NOMO-1 treated with DMSO at 0.1 percent for 48 hours (cell line): ENCODE data around the gene MAGT1.
"Not testable (repeated sequence)": the region's sequence is repeated elsewhere in the genome, so short reads cannot be mapped to it uniquely, and the experiment has no call there.

Experiments used
- DNase-seq: peaks from one replicate; lab custom pipeline; 2025; ENCODE audit not compliant: unreplicated experiment; lab: John Stamatoyannopoulos, UW

MAGT1 gene

DNA sequence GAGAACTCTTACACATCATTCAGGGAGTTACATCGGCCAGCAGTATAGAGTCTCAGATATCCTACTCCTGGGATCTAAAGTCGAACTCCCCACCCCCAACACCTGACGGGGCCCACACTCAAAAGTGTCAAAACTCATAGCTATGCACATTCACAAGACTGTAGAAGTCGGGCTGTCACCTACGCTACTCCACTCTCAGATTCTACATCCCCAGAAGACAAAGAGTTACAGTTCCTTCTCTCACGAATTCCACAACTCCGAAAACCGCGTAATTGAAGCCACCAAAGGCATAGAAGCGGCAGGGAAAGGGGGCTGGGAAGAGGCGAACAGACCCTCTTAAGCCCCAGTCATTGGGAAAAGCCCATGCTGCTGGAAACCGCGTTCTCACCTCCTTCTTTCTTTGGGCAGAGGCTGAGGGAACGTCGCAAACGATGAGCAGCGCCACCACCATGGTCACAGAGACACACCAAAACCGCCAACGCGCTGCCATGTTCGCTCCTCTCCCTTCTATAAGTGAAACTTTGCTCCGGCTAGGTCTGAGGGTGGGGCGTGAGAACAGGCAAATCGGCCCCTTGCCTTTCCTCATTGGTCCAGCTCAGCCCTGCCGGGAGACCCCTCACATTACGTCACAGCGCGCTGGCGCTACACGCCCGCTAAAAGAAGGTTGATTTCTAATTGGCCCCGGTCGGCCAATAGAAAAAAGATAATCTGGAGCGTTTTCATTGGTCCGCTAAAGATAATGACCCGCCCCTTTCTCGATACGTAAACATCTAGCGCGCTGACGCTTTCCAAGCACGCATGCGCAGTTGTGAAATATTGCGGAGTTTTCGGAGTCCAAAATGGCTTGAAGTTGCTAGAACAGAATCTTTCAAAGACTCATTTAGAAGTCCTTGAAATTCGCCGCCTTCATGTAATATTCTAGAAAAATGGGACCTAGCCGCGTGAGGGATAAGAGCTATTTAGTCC lies at the start of gene MAGT1:
Gene MAGT1, minus strand, starts transcription at position 515 of the 966 bp plus-strand sequence. Its CDS starts 25 bp downstream, at position 490.
- peak; percentile 94 for DNase-seq

- DNase-seq: not testable (repeated sequence)
Observed at GRCh38 chrX:77945031-77945430, 49.8 kb upstream of the MAGT1 start.

DNA sequence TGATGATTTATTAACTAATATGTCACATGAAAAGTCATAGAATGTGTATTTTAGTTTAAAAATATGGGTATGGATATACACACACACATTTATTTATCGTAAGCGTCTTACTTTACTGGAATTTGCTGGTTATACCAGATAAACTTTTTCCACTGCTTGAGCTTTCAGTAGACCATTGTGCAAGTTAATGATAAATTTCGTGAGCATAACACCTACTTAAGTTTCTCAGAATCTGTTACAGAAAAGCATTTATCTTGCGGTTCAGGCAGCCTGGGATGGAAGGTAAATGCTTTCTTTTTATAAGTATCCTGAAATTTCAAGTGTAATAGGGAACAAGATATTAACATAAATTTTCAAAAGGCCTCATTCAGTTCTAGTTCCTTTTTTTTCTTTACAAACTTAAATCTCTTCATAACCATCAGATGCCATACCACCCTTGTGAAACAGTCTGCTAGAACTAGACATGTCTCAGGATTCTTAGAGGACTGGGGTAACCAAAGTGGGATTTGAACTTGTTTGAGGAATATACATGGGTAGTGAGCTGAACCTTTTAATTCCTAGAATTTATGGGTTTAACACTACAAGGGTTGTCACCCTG lies 42.9 kb upstream of the MAGT1 start:
- DNase-seq: peak; percentile 16

- DNase-seq: no peak
Observed at GRCh38 chrX:77937291-77937690, 42.1 kb upstream of the MAGT1 start.

- no peak for DNase-seq
Observed at GRCh38 chrX:77936299-77936698, 41.1 kb upstream of the MAGT1 start.

GRCh38 chrX:77935886-77936285 lies 40.7 kb upstream of the MAGT1 start:
- no peak for DNase-seq

GRCh38 chrX:77930581-77930980 lies 35.3 kb upstream of the MAGT1 start:
- no peak for DNase-seq

GRCh38 chrX:77925764-77926163 lies 30.5 kb upstream of the MAGT1 start:
- no peak for DNase-seq

GRCh38 chrX:77924320-77924859 lies 29.2 kb upstream of the MAGT1 start:
- DNase-seq: no peak

GRCh38 chrX:77922787-77923186 lies 27.6 kb upstream of the MAGT1 start:
- DNase-seq: no peak

DNA sequence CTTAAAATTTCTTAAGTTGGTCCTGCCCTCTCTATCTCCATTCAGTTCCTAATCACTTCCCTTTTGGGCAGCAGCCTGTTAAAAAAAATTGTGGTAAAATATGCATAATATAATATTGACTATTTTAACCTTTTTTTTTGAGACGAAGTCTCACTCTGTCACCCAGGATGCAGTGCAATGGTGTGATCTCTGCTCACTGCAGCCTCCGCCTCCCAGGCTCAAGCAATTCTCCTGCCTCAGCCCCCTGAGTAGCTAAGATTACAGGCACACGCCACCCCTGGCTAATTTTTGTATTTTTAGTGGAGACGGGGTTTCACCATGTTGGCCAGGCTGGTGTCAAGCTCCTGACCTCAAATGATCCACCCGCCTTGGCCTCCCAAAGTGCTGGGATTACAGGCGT lies 24.1 kb upstream of the MAGT1 start:
- DNase-seq: not testable (repeated sequence)

DNA sequence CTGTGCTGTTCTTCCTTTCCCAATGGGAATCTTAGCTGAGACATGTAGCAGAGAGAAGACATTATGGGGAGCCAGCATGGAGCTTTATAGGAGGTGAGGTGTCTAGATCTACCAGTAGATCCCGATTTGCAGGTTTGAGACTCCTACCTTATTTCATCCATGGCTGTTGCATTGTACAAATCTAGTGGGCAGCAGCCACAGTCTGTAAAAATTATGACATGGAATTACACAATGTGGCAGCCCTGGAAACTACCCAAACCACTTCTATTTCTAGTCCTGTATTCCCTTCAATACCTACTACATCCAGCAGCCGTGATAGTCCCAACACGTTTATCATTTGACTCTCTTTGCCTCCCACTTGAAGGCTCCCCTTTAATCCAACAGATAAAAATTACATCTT lies 23.3 kb upstream of the MAGT1 start:
- peak; percentile 37 for DNase-seq

GRCh38 chrX:77917294-77917933 lies 22.2 kb upstream of the MAGT1 start:
- DNase-seq: no peak

DNA sequence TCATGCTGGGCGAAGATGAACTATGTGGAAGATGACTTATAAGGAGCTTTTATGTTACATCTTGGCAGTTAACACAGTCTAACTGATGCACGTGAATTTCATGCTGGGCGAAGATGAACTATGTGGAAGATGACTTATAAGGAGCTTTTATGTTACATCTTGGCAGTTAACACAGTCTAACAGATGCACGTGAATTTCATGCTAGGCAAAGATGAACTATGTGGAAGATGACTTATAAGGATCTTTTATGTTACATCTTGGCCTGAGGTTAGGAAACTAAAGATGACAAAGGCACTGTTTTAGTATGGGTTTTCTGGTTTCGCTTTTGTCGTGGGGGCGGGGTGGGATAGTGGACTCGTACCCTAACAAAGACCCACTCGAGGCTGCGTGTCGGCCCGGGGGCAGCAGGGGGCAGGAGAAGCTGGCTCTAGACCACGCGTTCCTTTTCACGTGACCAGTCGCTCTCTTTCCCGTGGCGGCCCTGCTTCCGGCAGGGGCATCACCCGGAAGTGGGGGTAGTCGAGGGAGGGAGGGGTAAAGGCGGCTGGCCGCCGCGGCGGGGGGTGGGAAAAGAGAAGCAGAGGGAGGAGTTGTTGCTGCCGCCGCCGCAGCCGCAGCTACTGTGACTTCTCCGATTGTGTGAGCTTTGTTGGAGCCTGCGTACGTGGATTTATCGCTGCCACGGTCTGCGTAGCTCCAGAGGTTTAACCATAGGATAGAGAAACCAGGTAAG lies 15.0 kb upstream of the MAGT1 start, which contains the start of gene ATP7A:
Gene ATP7A, plus strand, starts transcription at position 586 of the 733 bp plus-strand sequence. CDS start 60,949 bp downstream, outside the sequence.
- DNase-seq: peak; percentile 91

GRCh38 chrX:77901506-77901905 lies 6.3 kb upstream of the MAGT1 start:
- DNase-seq: no peak

GRCh38 chrX:77900688-77901087 lies 5.5 kb upstream of the MAGT1 start:
- DNase-seq: peak; percentile 16

DNA sequence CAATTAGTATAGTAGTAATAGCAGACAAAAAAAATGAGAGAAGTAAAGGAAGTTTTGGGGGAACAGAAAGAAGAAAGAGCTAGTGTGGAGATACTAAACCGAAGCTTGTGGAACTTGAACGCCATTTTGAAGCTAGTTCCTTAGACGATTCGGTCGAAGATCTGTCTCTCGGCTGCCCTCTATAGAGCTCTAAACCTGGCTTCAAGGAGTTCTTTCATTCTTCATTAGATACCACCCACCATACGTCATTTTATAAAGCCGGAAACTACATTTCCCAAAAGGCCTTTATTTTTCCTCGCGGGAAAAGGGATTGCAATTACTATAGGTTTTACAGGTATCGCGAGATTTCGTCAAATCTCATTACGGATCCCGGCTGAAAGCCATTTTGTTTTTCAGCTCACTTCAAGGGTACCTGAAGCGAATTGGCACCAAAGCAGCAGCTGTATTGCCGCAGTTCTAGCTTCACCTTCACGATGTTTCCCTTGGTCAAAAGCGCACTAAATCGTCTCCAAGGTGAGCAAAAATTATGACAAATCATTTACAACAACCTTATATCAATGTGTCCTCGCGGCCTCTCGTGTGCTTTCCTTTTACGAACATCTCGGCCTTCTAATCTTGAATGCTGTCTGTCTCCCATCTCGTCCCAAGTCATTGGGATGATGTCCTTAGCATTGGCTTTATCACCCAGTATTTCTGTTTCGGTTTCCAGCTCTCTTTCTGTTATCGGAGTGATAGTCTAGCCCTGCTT lies 4.0 kb upstream of the MAGT1 start, which contains the start of gene COX7B:
Gene COX7B, plus strand, starts transcription at position 388 of the 748 bp plus-strand sequence. Its CDS starts 86 bp downstream, at position 474.
- peak; percentile 95 for DNase-seq

GRCh38 chrX:77893713-77894112 lies 1.5 kb downstream of the MAGT1 start:
- DNase-seq: no peak

DNA sequence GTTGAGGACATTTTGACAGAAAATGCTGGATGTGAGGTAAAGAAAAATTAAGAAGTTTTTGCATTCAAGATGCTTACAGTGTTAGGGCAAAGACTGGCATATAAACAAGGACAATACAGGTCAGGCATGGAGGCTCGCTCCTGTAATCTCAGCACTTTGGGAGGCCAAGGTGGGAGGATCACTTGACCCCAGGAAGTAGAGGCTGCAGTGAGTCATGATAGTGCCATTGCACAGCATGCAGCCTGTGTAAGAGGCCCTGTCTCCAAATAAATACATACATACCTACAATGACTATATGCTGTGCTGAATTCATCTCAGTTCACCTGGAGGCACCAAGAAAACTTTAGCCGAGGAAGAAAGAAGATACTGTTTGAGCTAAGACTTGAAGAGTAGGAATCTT lies 2.3 kb downstream of the MAGT1 start:
- no peak for DNase-seq

GRCh38 chrX:77881418-77881817 lies 13.8 kb downstream of the MAGT1 start:
- not testable (repeated sequence) for DNase-seq
